ENCODE data around the gene APOD. TPM values are rescaled to one million over a fixed set of nuclear protein-coding genes. Genes with fewer than 3 reads are reported as not detected.
A peak's percentile ranks its signal among the peaks of the same experiment; 100 is the strongest.
"Not testable (repeated sequence)": the region's sequence is repeated elsewhere in the genome, so short reads cannot be mapped to it uniquely, and the experiment has no call there.

The APOD gene
- 0.50 TPM in 1 of 2 replicates, not detected in the other for total RNA-seq (2021)
- Bru-seq, nascent RNA = not detected
- BruChase-seq, experiment 1, labeled RNA remaining after a 2-hour chase = percentile 5 among the genes with signal in this experiment
- BruChase-seq, experiment 2, labeled RNA remaining after a 6-hour chase = percentile 5 among the genes with signal in this experiment
- long read RNA-seq = 0 reads

DNA sequence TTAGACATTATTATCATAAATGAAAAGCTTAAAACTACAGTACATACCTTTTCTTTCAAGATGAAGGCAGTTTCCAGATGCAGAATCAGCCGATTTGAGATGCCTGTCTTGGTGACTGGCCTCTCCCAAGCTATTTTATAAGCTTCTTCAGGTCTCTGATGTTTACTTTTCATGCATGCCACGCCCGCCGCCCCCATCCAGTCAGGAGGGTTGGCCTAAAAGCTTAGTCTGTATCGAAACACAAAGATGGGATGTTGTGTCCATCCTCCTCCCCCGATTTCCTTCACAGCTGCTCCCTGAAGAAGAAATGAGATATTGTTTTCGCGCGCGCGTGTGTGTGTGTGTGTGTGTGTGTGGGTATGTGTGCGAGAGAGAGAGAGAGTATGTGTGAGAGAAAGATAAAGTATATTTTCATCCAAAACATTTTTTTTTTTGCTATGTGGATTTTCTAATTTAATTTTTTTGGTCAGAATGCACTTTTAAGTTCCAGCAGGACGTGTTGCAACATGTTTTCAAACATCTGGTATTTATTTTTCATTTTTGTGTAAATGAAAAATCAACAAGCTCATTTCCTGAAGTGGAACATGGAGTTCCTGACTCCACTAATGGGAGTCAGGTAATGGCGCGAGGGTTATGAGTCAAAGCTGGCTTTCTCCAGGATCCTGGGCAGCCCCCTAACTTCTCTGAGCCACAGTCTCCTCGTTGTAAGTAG is at the start of gene APOD:
Gene APOD (minus strand): TSS at position 110 of the 712 bp plus-strand sequence. CDS start 4,479 bp downstream, outside the sequence.
- no peaks in the 10 kb centered on the region for H3K36me3 ChIP-seq (ENCODE audit: insufficient read depth, low read length, poor library complexity, severe bottlenecking)
- TF ChIP-seq, protein P1, sequence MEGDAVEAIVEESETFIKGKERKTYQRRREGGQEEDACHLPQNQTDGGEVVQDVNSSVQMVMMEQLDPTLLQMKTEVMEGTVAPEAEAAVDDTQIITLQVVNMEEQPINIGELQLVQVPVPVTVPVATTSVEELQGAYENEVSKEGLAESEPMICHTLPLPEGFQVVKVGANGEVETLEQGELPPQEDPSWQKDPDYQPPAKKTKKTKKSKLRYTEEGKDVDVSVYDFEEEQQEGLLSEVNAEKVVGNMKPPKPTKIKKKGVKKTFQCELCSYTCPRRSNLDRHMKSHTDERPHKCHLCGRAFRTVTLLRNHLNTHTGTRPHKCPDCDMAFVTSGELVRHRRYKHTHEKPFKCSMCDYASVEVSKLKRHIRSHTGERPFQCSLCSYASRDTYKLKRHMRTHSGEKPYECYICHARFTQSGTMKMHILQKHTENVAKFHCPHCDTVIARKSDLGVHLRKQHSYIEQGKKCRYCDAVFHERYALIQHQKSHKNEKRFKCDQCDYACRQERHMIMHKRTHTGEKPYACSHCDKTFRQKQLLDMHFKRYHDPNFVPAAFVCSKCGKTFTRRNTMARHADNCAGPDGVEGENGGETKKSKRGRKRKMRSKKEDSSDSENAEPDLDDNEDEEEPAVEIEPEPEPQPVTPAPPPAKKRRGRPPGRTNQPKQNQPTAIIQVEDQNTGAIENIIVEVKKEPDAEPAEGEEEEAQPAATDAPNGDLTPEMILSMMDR (conservative IDR thresholded peaks at IDR 0.05; ENCODE audit: low read depth, low read length) = no peak
- no peak for TF ChIP-seq EZH2 (IDR thresholded peaks at IDR 0.05; ENCODE audit: borderline replicate concordance, low read depth, low read length, poor library complexity, severe bottlenecking)
- ChIA-PET CTCF (interaction anchor here (0.7 kb wide), 1 partner anchor 14 kb away, joined by 3 read pairs; no protein-coding TSS in a partner anchor), POLR2A (ENCODE audit: low non-redundant PET) (no interaction called here)
- H3K4me3 ChIP-seq (ENCODE audit: low read depth, low read length, poor library complexity, severe bottlenecking) = no peak within 1 kb of the TSS
- H3K4me1 ChIP-seq (ENCODE audit: insufficient read depth, low read length, poor library complexity, severe bottlenecking) = peaks cover 7% of the 10 kb centered on the region
- no peak within 1 kb of the TSS for H3K27ac ChIP-seq (ENCODE audit: low read depth, low read length, poor library complexity, severe bottlenecking)
- DNase-seq (ENCODE audit: low spot score) = peak; percentile 24
- no peaks in the 10 kb centered on the region for H3K27me3 ChIP-seq (replicated peaks; ENCODE audit: insufficient read depth, low read depth, low read length, poor library complexity)
- intact Hi-C loops (cut with micrococcal nuclease; ENCODE audit: unreplicated experiment) = no loop called here
- H3K9me3 ChIP-seq (ENCODE audit: low read depth, low read length, poor library complexity, severe bottlenecking) = peaks cover 3% of the 10 kb centered on the region
- BruUV-seq (replicated peaks) = no TSS peak

DNA sequence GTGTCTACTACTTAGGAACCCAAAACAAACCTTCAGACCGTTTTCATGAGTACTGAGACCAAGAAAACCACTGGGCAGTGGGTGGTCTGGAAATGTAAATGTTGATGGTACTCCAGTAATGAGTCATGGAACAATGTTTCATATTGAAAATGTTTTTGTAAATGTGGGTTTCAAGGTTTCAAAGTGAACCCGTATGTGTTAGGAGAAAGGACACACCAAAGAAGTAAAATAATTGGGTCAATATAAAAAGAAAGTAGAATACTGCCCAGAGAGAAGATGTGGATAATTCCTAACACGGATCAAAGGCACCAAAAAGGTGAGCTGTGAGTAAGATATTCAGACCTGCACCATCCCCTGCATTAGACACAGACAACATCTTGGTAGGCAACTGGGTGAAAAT is 49.6 kb upstream of the APOD start:
- H3K9me3 ChIP-seq (ENCODE audit: low read depth, low read length, poor library complexity, severe bottlenecking); H3K27ac ChIP-seq (ENCODE audit: low read depth, low read length, poor library complexity, severe bottlenecking); H3K4me3 ChIP-seq (ENCODE audit: low read depth, low read length, poor library complexity, severe bottlenecking); BruUV-seq (replicated peaks); H3K27me3 ChIP-seq (replicated peaks; ENCODE audit: insufficient read depth, low read depth, low read length, poor library complexity); intact Hi-C loops (cut with micrococcal nuclease; ENCODE audit: unreplicated experiment); H3K4me1 ChIP-seq (ENCODE audit: insufficient read depth, low read length, poor library complexity, severe bottlenecking); POLR2A ChIA-PET (ENCODE audit: low non-redundant PET); H3K36me3 ChIP-seq (ENCODE audit: insufficient read depth, low read length, poor library complexity, severe bottlenecking); DNase-seq (ENCODE audit: low spot score); CTCF ChIA-PET: not testable (repeated sequence)

DNA sequence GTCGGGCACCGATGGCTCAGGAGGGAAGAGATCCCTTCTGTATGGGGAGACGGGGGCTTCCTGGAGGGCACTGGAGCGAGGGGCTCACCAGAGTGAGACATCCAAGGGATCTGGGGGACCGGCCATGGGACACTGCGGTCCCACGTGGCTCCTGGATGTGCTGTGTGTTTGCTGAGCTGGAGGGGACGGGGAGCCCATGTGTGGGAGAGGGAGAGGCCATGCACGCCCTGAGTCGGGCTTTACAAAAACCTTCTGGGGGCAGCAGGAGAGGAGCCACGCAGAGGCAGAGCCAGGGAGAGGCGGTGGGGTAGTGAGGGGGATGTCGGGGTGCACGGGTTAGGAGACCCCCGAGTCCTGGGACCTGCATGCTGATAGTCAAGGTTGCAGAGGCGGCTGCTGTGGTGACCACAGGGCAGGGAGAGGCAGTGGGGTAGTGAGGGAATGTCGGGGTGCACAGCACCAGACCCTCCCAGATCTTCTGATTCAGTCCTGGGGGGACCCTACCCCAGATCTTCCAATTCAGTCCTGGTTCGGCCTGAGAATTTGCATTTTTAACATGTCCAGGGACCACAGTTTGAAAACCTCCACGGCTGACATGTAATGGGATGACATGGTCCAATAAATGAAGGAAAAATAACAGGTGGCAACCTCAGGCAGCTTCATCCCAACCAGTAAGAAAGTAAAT is 48.9 kb upstream of the APOD start:
- POLR2A ChIA-PET (ENCODE audit: low non-redundant PET); H3K4me3 ChIP-seq (ENCODE audit: low read depth, low read length, poor library complexity, severe bottlenecking); intact Hi-C loops (cut with micrococcal nuclease; ENCODE audit: unreplicated experiment); DNase-seq (ENCODE audit: low spot score); BruUV-seq (replicated peaks); CTCF ChIA-PET; H3K27me3 ChIP-seq (replicated peaks; ENCODE audit: insufficient read depth, low read depth, low read length, poor library complexity); H3K27ac ChIP-seq (ENCODE audit: low read depth, low read length, poor library complexity, severe bottlenecking); H3K4me1 ChIP-seq (ENCODE audit: insufficient read depth, low read length, poor library complexity, severe bottlenecking); H3K36me3 ChIP-seq (ENCODE audit: insufficient read depth, low read length, poor library complexity, severe bottlenecking); H3K9me3 ChIP-seq (ENCODE audit: low read depth, low read length, poor library complexity, severe bottlenecking): not testable (repeated sequence)

DNA sequence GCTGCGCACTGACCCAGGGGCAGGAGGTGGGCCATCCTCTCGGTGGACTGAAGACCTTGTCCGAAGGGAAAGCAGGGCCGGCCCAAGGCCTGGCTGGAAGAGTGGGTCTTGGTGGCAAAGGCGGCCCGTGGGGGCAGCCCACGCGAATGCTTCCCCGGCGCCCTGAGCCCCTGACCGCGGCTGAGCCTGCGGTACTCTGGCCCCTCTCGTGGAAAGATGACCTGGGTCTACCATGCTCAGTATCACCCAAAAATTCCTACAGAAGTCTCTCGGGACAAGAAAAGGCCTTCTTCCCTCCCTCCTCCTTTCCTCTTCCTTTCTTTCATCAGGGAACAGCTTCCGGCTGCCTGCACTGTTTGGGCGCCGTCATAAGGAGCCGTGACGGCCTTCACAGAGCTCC is 48.3 kb upstream of the APOD start:
- H3K36me3 ChIP-seq (ENCODE audit: insufficient read depth, low read length, poor library complexity, severe bottlenecking); H3K27me3 ChIP-seq (replicated peaks; ENCODE audit: insufficient read depth, low read depth, low read length, poor library complexity); DNase-seq (ENCODE audit: low spot score); H3K9me3 ChIP-seq (ENCODE audit: low read depth, low read length, poor library complexity, severe bottlenecking); POLR2A ChIA-PET (ENCODE audit: low non-redundant PET); CTCF ChIA-PET; BruUV-seq (replicated peaks); intact Hi-C loops (cut with micrococcal nuclease; ENCODE audit: unreplicated experiment); H3K4me3 ChIP-seq (ENCODE audit: low read depth, low read length, poor library complexity, severe bottlenecking); H3K27ac ChIP-seq (ENCODE audit: low read depth, low read length, poor library complexity, severe bottlenecking); H3K4me1 ChIP-seq (ENCODE audit: insufficient read depth, low read length, poor library complexity, severe bottlenecking): not testable (repeated sequence)

DNA sequence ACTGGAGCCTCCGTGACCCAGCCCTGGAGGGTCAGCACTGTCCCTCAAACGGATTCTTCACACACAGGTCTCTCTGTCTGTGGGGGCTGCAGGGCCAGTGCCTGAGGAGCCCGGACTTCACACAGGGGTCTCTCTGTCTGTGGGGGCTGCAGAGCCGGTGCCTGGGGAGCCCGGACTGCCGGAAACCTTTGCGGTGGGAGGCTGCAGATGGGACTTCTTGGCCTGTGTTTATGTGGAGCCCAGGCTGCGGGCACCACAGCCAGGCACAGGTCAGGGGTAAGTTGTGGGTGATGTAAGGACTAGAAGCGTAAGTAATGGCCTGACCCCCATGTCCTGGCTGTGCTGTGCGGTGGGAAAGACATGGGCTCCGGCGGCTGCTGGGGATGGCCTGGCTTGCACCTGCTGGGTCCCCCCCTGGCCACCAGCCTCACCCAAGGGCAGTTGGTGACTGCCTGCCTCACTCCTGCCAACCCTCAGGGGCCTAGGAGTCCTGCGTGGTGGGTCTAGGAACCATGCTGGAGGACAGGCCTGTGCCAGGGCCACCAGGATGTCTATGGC is 47.3 kb upstream of the APOD start:
- H3K4me3 ChIP-seq (ENCODE audit: low read depth, low read length, poor library complexity, severe bottlenecking); H3K27ac ChIP-seq (ENCODE audit: low read depth, low read length, poor library complexity, severe bottlenecking); H3K9me3 ChIP-seq (ENCODE audit: low read depth, low read length, poor library complexity, severe bottlenecking); BruUV-seq (replicated peaks); H3K36me3 ChIP-seq (ENCODE audit: insufficient read depth, low read length, poor library complexity, severe bottlenecking); POLR2A ChIA-PET (ENCODE audit: low non-redundant PET); DNase-seq (ENCODE audit: low spot score); H3K4me1 ChIP-seq (ENCODE audit: insufficient read depth, low read length, poor library complexity, severe bottlenecking); intact Hi-C loops (cut with micrococcal nuclease; ENCODE audit: unreplicated experiment); CTCF ChIA-PET; H3K27me3 ChIP-seq (replicated peaks; ENCODE audit: insufficient read depth, low read depth, low read length, poor library complexity): not testable (repeated sequence)

DNA sequence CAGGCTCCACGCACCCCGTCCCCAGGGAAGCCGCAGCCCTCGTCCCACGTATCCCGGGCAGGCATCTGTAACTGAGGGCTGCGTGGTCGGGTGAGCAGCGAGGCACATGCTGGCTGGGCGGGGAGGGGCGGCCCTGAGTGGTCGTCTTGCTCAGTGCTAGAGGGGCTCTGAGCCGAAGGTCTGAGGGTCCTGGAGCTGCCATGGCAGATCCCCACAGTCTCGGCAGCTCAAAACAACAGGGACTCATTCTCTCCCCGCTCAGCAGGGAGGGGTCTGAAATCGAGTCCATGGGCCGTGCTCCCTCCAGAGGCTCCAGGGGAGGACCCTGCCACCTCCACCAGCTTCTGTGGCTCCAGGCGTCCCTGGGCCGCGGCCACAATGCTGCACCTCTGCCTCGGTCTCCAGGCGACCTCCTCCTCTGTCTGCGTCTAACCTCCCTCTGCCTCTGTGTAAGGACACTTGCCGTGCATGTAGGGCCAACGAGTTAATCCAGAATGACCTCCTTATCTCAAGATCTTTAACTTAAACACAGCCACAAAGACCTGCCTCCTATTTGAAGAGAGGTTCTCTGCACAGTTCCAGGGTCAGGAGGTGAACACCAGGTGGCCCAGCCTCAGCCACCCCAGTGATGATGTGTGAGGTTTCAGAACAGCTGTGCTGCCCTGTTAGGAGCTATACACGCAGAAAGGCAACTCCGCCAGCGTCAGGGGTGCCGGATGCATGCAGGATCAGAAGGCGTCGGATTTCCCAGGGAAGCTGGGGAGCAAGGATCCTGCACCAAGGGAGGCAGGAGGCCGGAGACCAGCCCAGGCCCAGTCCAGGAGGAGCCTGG is 46.6 kb upstream of the APOD start:
- CTCF ChIA-PET; H3K4me1 ChIP-seq (ENCODE audit: insufficient read depth, low read length, poor library complexity, severe bottlenecking); H3K4me3 ChIP-seq (ENCODE audit: low read depth, low read length, poor library complexity, severe bottlenecking); DNase-seq (ENCODE audit: low spot score); H3K27me3 ChIP-seq (replicated peaks; ENCODE audit: insufficient read depth, low read depth, low read length, poor library complexity); BruUV-seq (replicated peaks); H3K27ac ChIP-seq (ENCODE audit: low read depth, low read length, poor library complexity, severe bottlenecking); intact Hi-C loops (cut with micrococcal nuclease; ENCODE audit: unreplicated experiment); H3K36me3 ChIP-seq (ENCODE audit: insufficient read depth, low read length, poor library complexity, severe bottlenecking); H3K9me3 ChIP-seq (ENCODE audit: low read depth, low read length, poor library complexity, severe bottlenecking); POLR2A ChIA-PET (ENCODE audit: low non-redundant PET): not testable (repeated sequence)

All from A673 (cell line).